ENCODE results near the gene SLC2A9. TPM values are rescaled to one million over a fixed set of nuclear protein-coding genes. Genes with fewer than 3 reads are reported as not detected.

Gene SLC2A9
- polyA plus RNA-seq, 2 of the 4 experiments (the other 2 are of a cell fraction): 0.62 to 0.70 TPM

GRCh38 chr4:9891056-9891455, 130.2 kb downstream of the SLC2A9 start (continued):
- TF ChIP-seq ELK1 (IDR thresholded peaks at IDR 0.05; ENCODE audit: low read depth, low read length) (no peak), CEBPB (IDR thresholded peaks at IDR 0.05) (no peak), E2F6 (IDR thresholded peaks at IDR 0.05; ENCODE audit: borderline replicate concordance, low read depth) (no peak), POLR2A (IDR thresholded peaks at IDR 0.05; ENCODE audit: low read length) (no peak), SMC3 (IDR thresholded peaks at IDR 0.05) (no peak), RAD21 (conservative IDR thresholded peaks at IDR 0.05 in 1 of 2, IDR thresholded peaks at IDR 0.05 in 1 of 2) (no peak)

- WGBS (ENCODE audit: missing lambda C conversion rate): 0% methylated on average over 1 of the region's 4 CpGs
- no peak for FAIRE-seq
Measured at GRCh38 chr4:9889306-9889705, 132.0 kb downstream of the SLC2A9 start.

More at GRCh38 chr4:9889306-9889705, 132.0 kb downstream of the SLC2A9 start:
- TF ChIP-seq CBX8 (IDR thresholded peaks at IDR 0.05): no peak
- TF ChIP-seq FOSB (CRISPR knock-in tag; IDR thresholded peaks at IDR 0.05): no peak
- no peak for TF ChIP-seq HMGXB4 (CRISPR knock-in tag; IDR thresholded peaks at IDR 0.05; ENCODE audit: borderline replicate concordance)
- TF ChIP-seq RCOR1 (IDR thresholded peaks at IDR 0.05; ENCODE audit: low read depth, low read length): no peak
- TF ChIP-seq CTCF (IDR thresholded peaks at IDR 0.05): no peak
- TF ChIP-seq CBX2 (IDR thresholded peaks at IDR 0.05; ENCODE audit: borderline replicate concordance, low read depth): no peak
- no peak for TF ChIP-seq ELK1 (IDR thresholded peaks at IDR 0.05; ENCODE audit: low read depth, low read length)
- TF ChIP-seq E2F6 (IDR thresholded peaks at IDR 0.05; ENCODE audit: borderline replicate concordance, low read depth): no peak
- no peak for TF ChIP-seq FOSL2 (IDR thresholded peaks at IDR 0.05)
- TF ChIP-seq FOSL2 (CRISPR knock-in tag; IDR thresholded peaks at IDR 0.05): no peak
- TF ChIP-seq HDAC2 (IDR thresholded peaks at IDR 0.05): no peak
- TF ChIP-seq RARB (CRISPR knock-in tag; IDR thresholded peaks at IDR 0.05): no peak
- TF ChIP-seq GATA3 (IDR thresholded peaks at IDR 0.05; ENCODE audit: borderline replicate concordance): no peak
- Histone ChIP-seq H3K4me1 (no peaks in the 10 kb centered on the region), H3K4me3 (no peak overlapping the region), H3K4me2 (no peak overlapping the region), H3K27ac (no peak overlapping the region), H3K9me3 (no peaks in the 10 kb centered on the region)
- no peak for DNase-seq (ENCODE audit: low read depth in 1 of 2, low spot score in 1 of 2)
- ChIA-PET POLR2A (no interaction called here), CTCF (no interaction called here)
- no peak for ATAC-seq

All from A549 (cell line).